ENCODE results near the gene HEATR1. TPM values are rescaled to one million over a fixed set of nuclear protein-coding genes. Genes with fewer than 3 reads are reported as not detected.

The HEATR1 gene
- total and polyA plus RNA-seq, 3 donors from 2014 or later = 27.9 to 57.7 (median 51.7) TPM

DNA sequence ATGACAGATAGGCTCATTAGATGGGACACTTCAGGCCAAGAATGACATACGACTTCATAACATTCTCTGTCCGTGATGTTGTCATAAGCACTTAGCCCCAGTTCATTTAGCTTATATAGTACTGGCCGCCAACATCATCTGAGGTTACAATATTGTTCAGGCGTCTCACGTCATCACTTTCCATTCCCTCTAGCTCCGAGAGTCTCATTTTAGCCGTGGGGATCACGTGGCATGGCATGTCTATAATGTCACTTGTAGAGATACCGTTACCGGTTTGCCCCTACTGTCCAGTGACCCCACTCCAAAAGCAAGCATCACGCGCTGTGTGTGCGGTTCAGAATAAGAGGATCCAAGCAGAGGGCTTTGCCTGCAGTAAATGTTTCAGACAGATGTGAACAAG lies 34.6 kb upstream of the HEATR1 start:
- Histone ChIP-seq H3K27ac (no peak overlapping the region), H3K27me3 (no peaks in the 10 kb centered on the region), H3K9me3 (no peaks in the 10 kb centered on the region), H3K4me1 (no peaks in the 10 kb centered on the region), H3K36me3 (ENCODE audit: low read depth, missing control alignments) (no peaks in the 10 kb centered on the region), H3K4me3 (no peak overlapping the region)
- intact Hi-C loops (cut with DNase I; ENCODE audit: low total_unique reads) = no loop called here
- WGBS, 2 donors = 90 to 95% methylated on average over 13 of the region's 13 CpGs
- DNase-seq = no peak
- no peak for TF ChIP-seq POLR2A (IDR thresholded peaks at IDR 0.05)
- TF ChIP-seq, protein P1, sequence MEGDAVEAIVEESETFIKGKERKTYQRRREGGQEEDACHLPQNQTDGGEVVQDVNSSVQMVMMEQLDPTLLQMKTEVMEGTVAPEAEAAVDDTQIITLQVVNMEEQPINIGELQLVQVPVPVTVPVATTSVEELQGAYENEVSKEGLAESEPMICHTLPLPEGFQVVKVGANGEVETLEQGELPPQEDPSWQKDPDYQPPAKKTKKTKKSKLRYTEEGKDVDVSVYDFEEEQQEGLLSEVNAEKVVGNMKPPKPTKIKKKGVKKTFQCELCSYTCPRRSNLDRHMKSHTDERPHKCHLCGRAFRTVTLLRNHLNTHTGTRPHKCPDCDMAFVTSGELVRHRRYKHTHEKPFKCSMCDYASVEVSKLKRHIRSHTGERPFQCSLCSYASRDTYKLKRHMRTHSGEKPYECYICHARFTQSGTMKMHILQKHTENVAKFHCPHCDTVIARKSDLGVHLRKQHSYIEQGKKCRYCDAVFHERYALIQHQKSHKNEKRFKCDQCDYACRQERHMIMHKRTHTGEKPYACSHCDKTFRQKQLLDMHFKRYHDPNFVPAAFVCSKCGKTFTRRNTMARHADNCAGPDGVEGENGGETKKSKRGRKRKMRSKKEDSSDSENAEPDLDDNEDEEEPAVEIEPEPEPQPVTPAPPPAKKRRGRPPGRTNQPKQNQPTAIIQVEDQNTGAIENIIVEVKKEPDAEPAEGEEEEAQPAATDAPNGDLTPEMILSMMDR (IDR thresholded peaks at IDR 0.05) = no peak

GRCh38 chr1:236636017-236636416 lies 31.7 kb upstream of the HEATR1 start:
- no peak overlapping the region for H3K4me3 ChIP-seq
- no peaks in the 10 kb centered on the region for H3K9me3 ChIP-seq
- H3K4me1 ChIP-seq = no peaks in the 10 kb centered on the region
- intact Hi-C loops (cut with DNase I; ENCODE audit: low total_unique reads) = no loop called here
- no peaks in the 10 kb centered on the region for H3K36me3 ChIP-seq (ENCODE audit: low read depth, missing control alignments)
- H3K27ac ChIP-seq = no peak overlapping the region
- no peaks in the 10 kb centered on the region for H3K27me3 ChIP-seq
- 75 to 83% methylated on average over 7 of the region's 7 CpGs for WGBS, 2 donors
- no peak for TF ChIP-seq POLR2A (IDR thresholded peaks at IDR 0.05)
- TF ChIP-seq, protein P1 (IDR thresholded peaks at IDR 0.05) = no peak
- no peak for DNase-seq

- no peak overlapping the region for H3K4me3 ChIP-seq
- DNase-seq = no peak
- intact Hi-C loops (cut with DNase I; ENCODE audit: low total_unique reads) = no loop called here
- H3K36me3 ChIP-seq (ENCODE audit: low read depth, missing control alignments) = no peaks in the 10 kb centered on the region
- no peak for TF ChIP-seq POLR2A (IDR thresholded peaks at IDR 0.05)
- TF ChIP-seq, protein P1 (IDR thresholded peaks at IDR 0.05) = no peak
- 61 to 73% methylated on average over 2 of the region's 2 CpGs for WGBS, 2 donors
- H3K9me3 ChIP-seq = no peaks in the 10 kb centered on the region
- H3K27ac ChIP-seq = no peak overlapping the region
- H3K4me1 ChIP-seq = no peaks in the 10 kb centered on the region
- no peaks in the 10 kb centered on the region for H3K27me3 ChIP-seq
Observed at GRCh38 chr1:236627727-236628408, 23.6 kb upstream of the HEATR1 start.

DNA sequence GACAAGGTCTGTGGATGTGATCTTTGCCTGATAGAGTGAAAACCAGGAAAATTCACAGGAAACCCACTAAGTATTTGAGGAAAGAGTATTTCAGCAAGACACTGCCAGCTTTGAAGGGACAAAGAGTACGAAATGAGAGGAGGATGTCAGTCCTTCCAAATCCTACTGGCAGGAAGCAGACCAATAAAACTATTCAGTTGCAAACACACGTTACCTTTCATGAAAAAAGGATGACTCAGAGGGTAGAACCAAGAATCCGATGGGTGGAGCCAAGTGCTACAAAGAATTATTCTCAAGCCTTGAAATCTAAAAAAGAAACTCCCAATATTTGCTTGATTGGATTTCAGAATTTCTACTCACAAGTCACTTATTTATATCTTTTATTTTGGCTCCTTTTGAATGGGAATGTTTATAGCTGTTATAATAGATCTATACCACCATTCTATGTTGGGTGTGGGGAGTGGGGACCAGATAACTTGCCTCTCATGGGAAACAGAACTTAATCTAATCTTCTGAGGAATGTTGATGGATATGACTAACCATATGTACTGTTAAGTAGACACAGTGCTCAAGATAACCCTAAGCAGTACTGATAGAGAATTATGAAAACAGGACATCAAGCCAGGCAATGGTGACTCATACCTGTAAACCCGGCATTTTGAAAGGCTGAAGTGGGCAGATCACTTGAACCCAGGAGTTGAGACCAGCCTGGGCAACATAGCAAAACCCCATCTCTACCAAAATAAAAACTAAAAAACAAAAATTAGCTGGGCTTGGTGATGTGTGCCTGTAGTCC lies 19.3 kb upstream of the HEATR1 start:
- Histone ChIP-seq H3K4me1 (no peaks in the 10 kb centered on the region), H3K9me3 (no peaks in the 10 kb centered on the region), H3K27me3 (no peaks in the 10 kb centered on the region), H3K4me3 (no peak overlapping the region), H3K36me3 (ENCODE audit: low read depth, missing control alignments) (no peaks in the 10 kb centered on the region), H3K27ac (no peak overlapping the region)
- TF ChIP-seq, protein P1 (IDR thresholded peaks at IDR 0.05) = no peak
- TF ChIP-seq POLR2A (IDR thresholded peaks at IDR 0.05) = no peak
- 76 to 80% methylated on average over 4 of the region's 4 CpGs for WGBS, 2 donors
- intact Hi-C loops (cut with DNase I; ENCODE audit: low total_unique reads) = no loop called here
- DNase-seq = no peak

Measured in testis (tissue), 3 donors.